HCT116 (cell line): ENCODE measurements around the gene KRTAP12-4. TPM values are rescaled to one million over a fixed set of nuclear protein-coding genes. Genes with fewer than 3 reads are reported as not detected.
"Not testable (repeated sequence)": the region's sequence is repeated elsewhere in the genome, so short reads cannot be mapped to it uniquely, and the experiment has no call there.

Experiments used
- ATAC-seq: fragments of 200-7000 bp; cut with Tn5 transposase; 2 replicates; pipeline ENCODE4 v1.9.1; 2020; ENCODE audit warnings: mild to moderate bottlenecking, moderate library complexity
- BruUV-seq: library from RNA; stranded (reverse); fragments of 400-500 nt; replicated peaks from 2 replicates; lab custom pipeline; 2021; lab: Mats Ljungman, UMichigan
- CTCF ChIA-PET: fragments of 300-600 bp; sonication (Branson Sonifier 250); formaldehyde crosslinking; loops from one replicate; lab custom pipeline; 2021; ENCODE audit warnings: antibody characterized with exemption; lab: Charles Lee
- POLR2A ChIA-PET: fragments of 300-600, 350-600 bp; sonication (Branson Sonifier 250); formaldehyde crosslinking; loops from one replicate; lab custom pipeline; 2021; ENCODE audit warnings: antibody characterized with exemption; lab: Charles Lee
- RAD21 ChIA-PET, 2 experiments: fragments of 300-600 bp; sonication (Branson Sonifier 250); formaldehyde crosslinking; loops; one replicate each; lab custom pipeline; 2023; ENCODE audit warnings: low total read pairs in 2 of 2; ENCODE audit not compliant: uncharacterized antibody in 2 of 2, unreplicated experiment in 2 of 2, low non-redundant PET in 1 of 2; lab: Charles Lee
- DNase-seq: peaks from one replicate; pipeline ENCODE4 v3.0.0-alpha.2; 2010; ENCODE audit warnings: low read depth, low spot score
- H2AFZ ChIP-seq: fragments of 200-600 bp; shearing (Covaris generic), sonication (generic); 2 replicates; pipeline ENCODE4 v1.6.1; 2017; ENCODE audit warnings: low read depth, mixed run types, mixed read lengths, antibody characterized with exemption, low read length; ENCODE audit not compliant: poor library complexity, severe bottlenecking
- H3K27ac ChIP-seq: 2 replicates; pipeline ENCODE4 v1.5.1; 2012; ENCODE audit warnings: low read depth, low read length
- H3K27me3 ChIP-seq: fragments of 200-600 bp; sonication (generic); 2 replicates; pipeline ENCODE4 v1.6.1; 2016; ENCODE audit warnings: mixed run types, low read length, mixed read lengths; ENCODE audit not compliant: insufficient read depth
- H3K36me3 ChIP-seq, 2 experiments: fragments of 200-500 bp in 1 of 2; fragments of 200-600 bp in 1 of 2; sonication (Bioruptor generic) in 1 of 2; sonication (generic) in 1 of 2; 2 replicates each; pipeline versions ENCODE4 v1.5.1 to v1.6.1; 2014 to 2016; ENCODE audit warnings: low read length in 2 of 2, inconsistent platforms in 1 of 2, mixed read lengths in 1 of 2, mixed run types in 1 of 2; ENCODE audit not compliant: insufficient read depth in 2 of 2, control insufficient read depth in 1 of 2
- H3K4me1 ChIP-seq, 2 experiments: fragments of 200-600 bp in 1 of 2; sonication (generic) in 1 of 2; 2 replicates each; pipeline versions ENCODE4 v1.5.1 to v1.6.1; 2012 to 2017; ENCODE audit warnings: low read length in 2 of 2, inconsistent platforms in 1 of 2, mild to moderate bottlenecking in 1 of 2, mixed read lengths in 1 of 2, mixed run types in 1 of 2, moderate library complexity in 1 of 2; ENCODE audit not compliant: insufficient read depth in 2 of 2, control insufficient read depth in 1 of 2
- H3K4me2 ChIP-seq: fragments of 200-600 bp; sonication (generic); 2 replicates; pipeline ENCODE4 v1.6.1; 2017; ENCODE audit warnings: mixed run types, low read length, mixed read lengths
- H3K4me3 ChIP-seq, 2 experiments: fragments of 200-600 bp in 1 of 2; sonication (generic) in 1 of 2; replicated peaks in 1 of 2; 2 replicates each; pipeline ENCODE4 v1.5.1; 2011 to 2016; ENCODE audit warnings: low read length in 2 of 2, control low read depth in 1 of 2, low read depth in 1 of 2, mild to moderate bottlenecking in 1 of 2, mixed read lengths in 1 of 2, mixed run types in 1 of 2
- H3K79me2 ChIP-seq: fragments of 200-600 bp; sonication (generic); 2 replicates; pipeline ENCODE4 v1.6.1; 2017; ENCODE audit warnings: mild to moderate bottlenecking, mixed run types, low read length, moderate library complexity, mixed read lengths; ENCODE audit not compliant: insufficient read depth
- H3K9ac ChIP-seq: fragments of 200-600 bp; sonication (generic); 2 replicates; pipeline ENCODE4 v1.6.1; 2016; ENCODE audit warnings: low read length, mixed read lengths
- H3K9me2 ChIP-seq: fragments of 200-600 bp; sonication (generic), shearing (Covaris generic); 2 replicates; pipeline ENCODE4 v1.6.1; 2017; ENCODE audit warnings: mixed run types, mild to moderate bottlenecking, moderate library complexity; ENCODE audit not compliant: insufficient read depth
- H3K9me3 ChIP-seq, 2 experiments: fragments of 200-500 bp in 1 of 2; fragments of 200-600 bp in 1 of 2; sonication (Bioruptor generic) in 1 of 2; sonication (generic) in 1 of 2; 2 replicates each; pipeline ENCODE4 v1.6.1; 2014 to 2017; ENCODE audit warnings: low read length in 2 of 2, mixed read lengths in 2 of 2, inconsistent platforms in 1 of 2, low read depth in 1 of 2, mild to moderate bottlenecking in 1 of 2, mixed run types in 1 of 2, moderate library complexity in 1 of 2; ENCODE audit not compliant: control insufficient read depth in 1 of 2, insufficient read depth in 1 of 2
- H4K20me1 ChIP-seq: fragments of 200-600 bp; sonication (generic), shearing (Covaris generic); 2 replicates; pipeline ENCODE4 v1.6.1; 2017; ENCODE audit warnings: mixed run types, mild to moderate bottlenecking, moderate library complexity; ENCODE audit not compliant: insufficient read depth
- EGR1 ChIP-seq: IDR thresholded peaks from 2 replicates; pipeline ENCODE4 v1.6.1; 2012; ENCODE audit warnings: low read depth
- ELF1 ChIP-seq: IDR thresholded peaks from 2 replicates; pipeline ENCODE4 v1.6.1; 2012; ENCODE audit warnings: low read depth, borderline replicate concordance
- POLR2A ChIP-seq: IDR thresholded peaks from 2 replicates; pipeline ENCODE4 v1.7.0; 2011; ENCODE audit warnings: borderline replicate concordance; ENCODE audit not compliant: insufficient read depth, insufficient read length; ENCODE audit errors: extremely low read depth
- SIN3A ChIP-seq: IDR thresholded peaks from 2 replicates; pipeline ENCODE4 v1.6.1; 2012; ENCODE audit warnings: low read depth
- ZBTB33 ChIP-seq: IDR thresholded peaks from 2 replicates; pipeline ENCODE4 v1.6.1; 2011; ENCODE audit warnings: mild to moderate bottlenecking, low read length, moderate library complexity; ENCODE audit not compliant: insufficient replicate concordance; ENCODE audit errors: extremely low read depth
- ZNF274 ChIP-seq: fragments of 200-500 bp; sonication (Bioruptor generic); IDR thresholded peaks from 2 replicates; pipeline ENCODE4 v1.6.1; 2014; ENCODE audit warnings: mild to moderate bottlenecking, low read depth, low read length, inconsistent platforms
- intact Hi-C: fragments of 100-400 bp; cut with micrococcal nuclease; formaldehyde crosslinking; loops from 2 replicates; pipeline ENCODE4 v1.10.0; 2022
- total RNA-seq: library from RNA; stranded (reverse); gene quantifications from one replicate; pipeline ENCODE4 v1.2.1, GENCODE V29; 2021; ENCODE audit not compliant: unreplicated experiment

Gene KRTAP12-4
- total RNA-seq, 1 experiment from 2014 or later: not detected

GRCh38 chr21:44664691-44665090 is 10.2 kb upstream of the KRTAP12-4 start (continued):
- TF ChIP-seq ZBTB33 (no peak), EGR1 (no peak), ELF1 (no peak), SIN3A (no peak)

GRCh38 chr21:44661567-44661966 is 7.1 kb upstream of the KRTAP12-4 start:
- H3K27me3 ChIP-seq, ATAC-seq, H3K79me2 ChIP-seq, H3K9me3 ChIP-seq, H4K20me1 ChIP-seq, H3K4me3 ChIP-seq, H3K4me2 ChIP-seq, H3K4me1 ChIP-seq, CTCF ChIA-PET, intact Hi-C loops, RAD21 ChIA-PET, H3K9ac ChIP-seq, DNase-seq, POLR2A ChIA-PET, BruUV-seq, H3K36me3 ChIP-seq, H2AFZ ChIP-seq, H3K27ac ChIP-seq, H3K9me2 ChIP-seq: not testable (repeated sequence)

GRCh38 chr21:44658913-44659595 is 4.6 kb upstream of the KRTAP12-4 start:
- no peak overlapping the region for H3K4me2 ChIP-seq
- ChIA-PET CTCF (no interaction called here), POLR2A (no interaction called here), RAD21 (no interaction called here)
- H2AFZ ChIP-seq: no peak overlapping the region
- H3K36me3 ChIP-seq: no peaks in the 10 kb centered on the region
- no peak overlapping the region for H3K27ac ChIP-seq
- H3K9me2 ChIP-seq: no peaks in the 10 kb centered on the region
- TF ChIP-seq POLR2A: no peak
- no peak for TF ChIP-seq ZNF274
- no peaks in the 10 kb centered on the region for H3K79me2 ChIP-seq
- H3K27me3 ChIP-seq: no peaks in the 10 kb centered on the region
- intact Hi-C loops: no loop called here
- ATAC-seq (no peak), DNase-seq (no peak)
- H3K9me3 ChIP-seq: no peaks in the 10 kb centered on the region
- H3K9ac ChIP-seq: no peak overlapping the region
- BruUV-seq: no TSS peak
- no peak overlapping the region for H3K4me3 ChIP-seq
- H3K4me1 ChIP-seq: no peaks in the 10 kb centered on the region
- no peaks in the 10 kb centered on the region for H4K20me1 ChIP-seq
